Coronary artery (tissue), 2 donors: ENCODE measurements around the gene CARD11.

Experiments
- DNase-seq: peaks from one replicate; pipeline ENCODE4 v3.0.0-alpha.2; 2017; ENCODE audit warnings: low spot score
- H3K27ac ChIP-seq, 2 donors: fragments of 200-600 bp; sonication (generic); one replicate each; pipeline ENCODE4 v1.5.1; 2016 to 2019
- H3K4me3 ChIP-seq: fragments of 200-600 bp; sonication (generic); 2 replicates; pipeline ENCODE4 v1.5.1; 2016; ENCODE audit warnings: mild to moderate bottlenecking, moderate library complexity
- CTCF ChIP-seq: fragments of 200-600 bp; sonication (generic); IDR thresholded peaks from one replicate; pipeline ENCODE4 v1.5.1; 2019; ENCODE audit warnings: antibody characterized with exemption

Gene CARD11

GRCh38 chr7:2861509-2861908 lies 182.2 kb downstream of the CARD11 start:
- H3K27ac ChIP-seq, result no peak overlapping the region
- no peak for DNase-seq

GRCh38 chr7:2860627-2861133 lies 183.0 kb downstream of the CARD11 start:
- DNase-seq, result no peak

More at GRCh38 chr7:2861509-2861908, 182.2 kb downstream of the CARD11 start:
- TF ChIP-seq CTCF, result no peak
- no peak overlapping the region for H3K4me3 ChIP-seq

GRCh38 chr7:2859952-2860351 lies 183.7 kb downstream of the CARD11 start:
- no peak for TF ChIP-seq CTCF
- Histone ChIP-seq H3K27ac (no peak overlapping the region), H3K4me3 (no peak overlapping the region)
- no peak for DNase-seq

More at GRCh38 chr7:2860627-2861133, 183.0 kb downstream of the CARD11 start:
- Histone ChIP-seq H3K27ac (no peak overlapping the region), H3K4me3 (no peak overlapping the region)
- no peak for TF ChIP-seq CTCF

GRCh38 chr7:2858621-2859020 lies 185.0 kb downstream of the CARD11 start:
- no peak for TF ChIP-seq CTCF
- no peak overlapping the region for H3K27ac ChIP-seq
- DNase-seq, result no peak

GRCh38 chr7:2856388-2857169 lies 187.1 kb downstream of the CARD11 start:
- Histone ChIP-seq H3K27ac (no peak overlapping the region), H3K4me3 (no peak overlapping the region)
- no peak for DNase-seq
- no peak for TF ChIP-seq CTCF

More at GRCh38 chr7:2858621-2859020, 185.0 kb downstream of the CARD11 start:
- no peak overlapping the region for H3K4me3 ChIP-seq
